ENCODE data around the gene USP54. TPM values are rescaled to one million over a fixed set of nuclear protein-coding genes. Genes with fewer than 3 reads are reported as not detected.
A peak's percentile ranks its signal among the peaks of the same experiment; 100 is the strongest.

USP54 gene
- total and polyA plus RNA-seq, 9 of the 15 experiments (the other 6 are each of a cell fraction or from before 2014, with no cell fraction given) = 3.8 to 40.1 (median 16.9) TPM

GRCh38 chr10:73495226-73495883 lies 95.8 kb downstream of the USP54 start (continued):
- TF ChIP-seq YY1 (IDR thresholded peaks at IDR 0.05; ENCODE audit: borderline replicate concordance in 1 of 3, control insufficient read depth in 1 of 3, extremely low read depth in 1 of 3, insufficient read depth in 3 of 3, insufficient read length in 1 of 3, insufficient replicate concordance in 2 of 3, low read depth in 1 of 3, low read length in 2 of 3) (no peak), TEAD2 (tag; IDR thresholded peaks at IDR 0.05) (no peak), ZNF79 (CRISPR knock-in tag; IDR thresholded peaks at IDR 0.05; ENCODE audit: low read depth) (no peak), CHD4 (IDR thresholded peaks at IDR 0.05; ENCODE audit: insufficient read depth, insufficient replicate concordance, low read depth, low read length, poor library complexity, severe bottlenecking) (no peak), EGR1 (conservative IDR thresholded peaks at IDR 0.05) (no peak), CHAMP1 (IDR thresholded peaks at IDR 0.05) (no peak), ZNF586 (CRISPR knock-in tag; conservative IDR thresholded peaks at IDR 0.05) (no peak), PATZ1 (CRISPR knock-in tag; IDR thresholded peaks at IDR 0.05; ENCODE audit: borderline replicate concordance) (no peak), ZNF785 (CRISPR knock-in tag; IDR thresholded peaks at IDR 0.05) (no peak), KLF10 (CRISPR knock-in tag; IDR thresholded peaks at IDR 0.05) (no peak), DPF2 (IDR thresholded peaks at IDR 0.05) (no peak; the same call in 1 of the 2 replicates), ZFP1 (CRISPR knock-in tag; IDR thresholded peaks at IDR 0.05) (no peak), MCM2 (IDR thresholded peaks at IDR 0.05; ENCODE audit: low read depth) (no peak), ZNF639 (CRISPR knock-in tag; conservative IDR thresholded peaks at IDR 0.05 in 1 of 2, IDR thresholded peaks at IDR 0.05 in 1 of 2) (peak in 1 of 2 experiments; percentile 100; a peak in 3 of 4 replicates), ATF7 (IDR thresholded peaks at IDR 0.05) (peak; percentile 63; the same call in 1 of the 2 replicates), PCBP2 (IDR thresholded peaks at IDR 0.05; ENCODE audit: low read depth, low read length, poor library complexity, severe bottlenecking) (no peak), CREB5 (CRISPR knock-in tag; IDR thresholded peaks at IDR 0.05) (no peak), ZNF184 (CRISPR knock-in tag; IDR thresholded peaks at IDR 0.05) (no peak), SMARCA4 (IDR thresholded peaks at IDR 0.05) (no peak; the same call in none of the 2 replicates), NBN (IDR thresholded peaks at IDR 0.05; ENCODE audit: low read depth) (peak; percentile 80), GABPB2 (CRISPR knock-in tag; conservative IDR thresholded peaks at IDR 0.05) (no peak)

Data from K562 (cell line).